ENCODE results near the gene CAMK2G. TPM values are rescaled to one million over a fixed set of nuclear protein-coding genes. Genes with fewer than 3 reads are reported as not detected.
"Not testable (repeated sequence)": the region's sequence is repeated elsewhere in the genome, so short reads cannot be mapped to it uniquely, and the experiment has no call there.

The CAMK2G gene
- polyA plus RNA-seq, 1 of the 3 experiments (the other 2 are of a cell fraction): 41.4 TPM

GRCh38 chr10:73890261-73890660 lies 15.9 kb upstream of the CAMK2G start:
- Histone ChIP-seq H3K36me3 (replicated peaks in 1 of 2; ENCODE audit: control insufficient read depth in 1 of 2, insufficient read depth in 2 of 2, low read length in 1 of 2) (no peaks in the 10 kb centered on the region), H2AFZ (ENCODE audit: low read depth) (no peak overlapping the region), H3K9me3 (no peaks in the 10 kb centered on the region), H3K79me2 (ENCODE audit: insufficient read depth) (no peaks in the 10 kb centered on the region), H3K27ac (ENCODE audit: low read depth in 2 of 2, low read length in 1 of 2) (no peak overlapping the region), H3F3A (replicated peaks; ENCODE audit: insufficient read depth) (peaks cover 42% of the 10 kb centered on the region), H3K4me3 (ENCODE audit: low read depth in 2 of 2, low read length in 1 of 2) (no peak overlapping the region), H3K27me3 (ENCODE audit: insufficient read depth) (no peaks in the 10 kb centered on the region), H4K20me1 (ENCODE audit: insufficient read depth) (no peaks in the 10 kb centered on the region), H3K4me1 (ENCODE audit: control insufficient read depth in 1 of 2, insufficient read depth in 2 of 2, low read depth in 1 of 2, low read length in 1 of 2) (peaks cover 22 to 31% of the 10 kb centered on the region in 2 experiments; a peak in 3 of 4 replicates), H3K9ac (no peak overlapping the region), H3K4me2 (no peak overlapping the region), H3K9me2 (no peaks in the 10 kb centered on the region)
- whole genome bisulfite sequencing (ENCODE audit: low lambda C conversion rate): 91% methylated on average over 5 of the region's 5 CpGs
- CTCF ChIA-PET: interaction anchor here (0.8 to 37.3 kb wide), 8 partner anchors 11 to 344 kb away, joined by 3 to 753 read pairs (median 26); partner anchors contain the start of gene PLAU
- POLR2A ChIA-PET: no interaction called here
- DNase-seq: no peak
- TF ChIP-seq REST (IDR thresholded peaks at IDR 0.05; ENCODE audit: low read depth, low read length) (no peak), PBX3 (IDR thresholded peaks at IDR 0.05) (no peak), USF2 (IDR thresholded peaks at IDR 0.05; ENCODE audit: borderline replicate concordance, low read depth, low read length) (no peak), YY1 (IDR thresholded peaks at IDR 0.05; ENCODE audit: low read depth) (no peak)

- peaks cover 36% of the 10 kb centered on the region for H3F3A ChIP-seq (replicated peaks; ENCODE audit: insufficient read depth)
- H3K4me1 ChIP-seq (ENCODE audit: control insufficient read depth in 1 of 2, insufficient read depth in 2 of 2, low read depth in 1 of 2, low read length in 1 of 2): peaks cover 22 to 31% of the 10 kb centered on the region in 2 experiments; a peak in 3 of 4 replicates
- H3K79me2 ChIP-seq (ENCODE audit: insufficient read depth); POLR2A ChIA-PET; H2AFZ ChIP-seq (ENCODE audit: low read depth); DNase-seq; H3K4me2 ChIP-seq; H3K27me3 ChIP-seq (ENCODE audit: insufficient read depth); H3K36me3 ChIP-seq (replicated peaks in 1 of 2; ENCODE audit: control insufficient read depth in 1 of 2, insufficient read depth in 2 of 2, low read length in 1 of 2); H3K9me3 ChIP-seq; H3K4me3 ChIP-seq (ENCODE audit: low read depth in 2 of 2, low read length in 1 of 2); H3K9me2 ChIP-seq; H4K20me1 ChIP-seq (ENCODE audit: insufficient read depth); H3K9ac ChIP-seq: not testable (repeated sequence)
- WGBS (ENCODE audit: low lambda C conversion rate): 84% methylated on average over 3 of the region's 3 CpGs
- CTCF ChIA-PET: interaction anchor here (0.8 to 37.3 kb wide), 9 partner anchors 10 to 345 kb away, joined by 3 to 753 read pairs (median 5); no protein-coding TSS in a partner anchor
- H3K27ac ChIP-seq (ENCODE audit: low read depth in 2 of 2, low read length in 1 of 2): peak overlapping the region; percentile 30 to 84; a peak in 2 of 4 replicates
These were observed 15.1 kb upstream of the CAMK2G start for GRCh38 chr10:73889416-73889815.
